ES-I3 (cell line): Measurements from ENCODE around the gene HNRNPLL.

ENCODE experiments used
- H3K36me3 ChIP-seq: 2 replicates; pipeline ENCODE4 v1.6.1; 2013; ENCODE audit warnings: mild to moderate bottlenecking, low read length, control low read depth, moderate library complexity; ENCODE audit not compliant: insufficient read depth
- H3K4me1 ChIP-seq: 2 replicates; pipeline ENCODE4 v1.6.1; 2013; ENCODE audit warnings: mild to moderate bottlenecking, control low read depth, low read length; ENCODE audit not compliant: insufficient read depth
- H3K9ac ChIP-seq: 2 replicates; pipeline ENCODE4 v1.6.1; 2013; ENCODE audit warnings: low read depth, mild to moderate bottlenecking, low read length, moderate library complexity
- H3K9me3 ChIP-seq: 2 replicates; pipeline ENCODE4 v1.6.1; 2013; ENCODE audit warnings: mild to moderate bottlenecking, low read length, moderate library complexity; ENCODE audit not compliant: control insufficient read depth, insufficient read depth

Gene HNRNPLL

GRCh38 chr2:38592951-38593350, 9.8 kb downstream of the HNRNPLL start:
- H3K9ac ChIP-seq: no peak overlapping the region
- peaks cover 9% of the 10 kb centered on the region; the same call in 1 of the 2 replicates for H3K4me1 ChIP-seq
- no peaks in the 10 kb centered on the region for H3K36me3 ChIP-seq
- H3K9me3 ChIP-seq: no peaks in the 10 kb centered on the region

GRCh38 chr2:38591152-38591551, 11.6 kb downstream of the HNRNPLL start:
- peaks cover 3% of the 10 kb centered on the region; the same call in 1 of the 2 replicates for H3K4me1 ChIP-seq
- no peak overlapping the region for H3K9ac ChIP-seq
- no peaks in the 10 kb centered on the region for H3K36me3 ChIP-seq
- H3K9me3 ChIP-seq: no peaks in the 10 kb centered on the region

GRCh38 chr2:38590053-38590452, 12.7 kb downstream of the HNRNPLL start:
- H3K9ac ChIP-seq: no peak overlapping the region
- peaks cover 3% of the 10 kb centered on the region; the same call in 1 of the 2 replicates for H3K36me3 ChIP-seq
- no peaks in the 10 kb centered on the region for H3K9me3 ChIP-seq
- peaks cover 3% of the 10 kb centered on the region; the same call in 1 of the 2 replicates for H3K4me1 ChIP-seq

- Histone ChIP-seq H3K9me3 (no peaks in the 10 kb centered on the region), H3K36me3 (peaks cover 3% of the 10 kb centered on the region; the same call in 1 of the 2 replicates), H3K4me1 (peaks cover 3% of the 10 kb centered on the region; the same call in 1 of the 2 replicates), H3K9ac (no peak overlapping the region)
Measured at GRCh38 chr2:38586931-38587330, 15.8 kb downstream of the HNRNPLL start.

GRCh38 chr2:38584881-38585280, 17.8 kb downstream of the HNRNPLL start:
- peaks cover 10% of the 10 kb centered on the region; the same call in 1 of the 2 replicates for H3K4me1 ChIP-seq
- H3K9me3 ChIP-seq: no peaks in the 10 kb centered on the region
- no peak overlapping the region for H3K9ac ChIP-seq
- H3K36me3 ChIP-seq: peaks cover 7% of the 10 kb centered on the region

GRCh38 chr2:38583994-38584393, 18.7 kb downstream of the HNRNPLL start:
- Histone ChIP-seq H3K4me1 (peaks cover 13% of the 10 kb centered on the region; the same call in 1 of the 2 replicates), H3K36me3 (peaks cover 7% of the 10 kb centered on the region), H3K9ac (no peak overlapping the region)

GRCh38 chr2:38583524-38583923, 19.2 kb downstream of the HNRNPLL start:
- Histone ChIP-seq H3K9me3 (no peaks in the 10 kb centered on the region), H3K9ac (no peak overlapping the region), H3K4me1 (peaks cover 13% of the 10 kb centered on the region; the same call in 1 of the 2 replicates), H3K36me3 (peaks cover 7% of the 10 kb centered on the region)

More at GRCh38 chr2:38583994-38584393, 18.7 kb downstream of the HNRNPLL start:
- H3K9me3 ChIP-seq: no peaks in the 10 kb centered on the region

GRCh38 chr2:38581193-38582147, 21.3 kb downstream of the HNRNPLL start:
- no peaks in the 10 kb centered on the region for H3K9me3 ChIP-seq
- H3K9ac ChIP-seq: no peak overlapping the region
- H3K36me3 ChIP-seq: peaks cover 11% of the 10 kb centered on the region
- H3K4me1 ChIP-seq: peaks cover 13% of the 10 kb centered on the region; the same call in 1 of the 2 replicates

- Histone ChIP-seq H3K9me3 (no peaks in the 10 kb centered on the region), H3K4me1 (peaks cover 13% of the 10 kb centered on the region; the same call in 1 of the 2 replicates), H3K36me3 (peaks cover 10% of the 10 kb centered on the region), H3K9ac (no peak overlapping the region)
Measured at GRCh38 chr2:38580115-38580636, 22.6 kb downstream of the HNRNPLL start.

- no peak overlapping the region for H3K9ac ChIP-seq
- H3K4me1 ChIP-seq: peaks cover 13% of the 10 kb centered on the region; the same call in 1 of the 2 replicates
- peaks cover 10% of the 10 kb centered on the region for H3K36me3 ChIP-seq
- H3K9me3 ChIP-seq: no peaks in the 10 kb centered on the region
Measured at GRCh38 chr2:38578832-38579231, 23.9 kb downstream of the HNRNPLL start.

GRCh38 chr2:38574278-38574677, 28.4 kb downstream of the HNRNPLL start:
- Histone ChIP-seq H3K4me1 (no peaks in the 10 kb centered on the region), H3K36me3 (peaks cover 9% of the 10 kb centered on the region), H3K9me3 (no peaks in the 10 kb centered on the region), H3K9ac (no peak overlapping the region)

GRCh38 chr2:38572167-38572566, 30.6 kb downstream of the HNRNPLL start:
- H3K9ac ChIP-seq: no peak overlapping the region
- H3K36me3 ChIP-seq: peaks cover 9% of the 10 kb centered on the region
- no peaks in the 10 kb centered on the region for H3K4me1 ChIP-seq
- H3K9me3 ChIP-seq: no peaks in the 10 kb centered on the region

GRCh38 chr2:38571193-38571592, 31.5 kb downstream of the HNRNPLL start:
- Histone ChIP-seq H3K9me3 (no peaks in the 10 kb centered on the region), H3K4me1 (no peaks in the 10 kb centered on the region), H3K9ac (no peak overlapping the region), H3K36me3 (peaks cover 8% of the 10 kb centered on the region)

GRCh38 chr2:38568724-38569436, 33.8 kb downstream of the HNRNPLL start:
- Histone ChIP-seq H3K36me3 (peaks cover 8% of the 10 kb centered on the region), H3K9me3 (no peaks in the 10 kb centered on the region), H3K9ac (no peak overlapping the region), H3K4me1 (no peaks in the 10 kb centered on the region)
